Neural cell (in vitro differentiated cells): ENCODE measurements around the gene SKIC8. TPM values are rescaled to one million over a fixed set of nuclear protein-coding genes. Genes with fewer than 3 reads are reported as not detected.

Experiments used
- H2AFZ ChIP-seq: fragments of 200-600, 300-800 bp; sonication (generic), shearing (Covaris generic); 2 replicates; pipeline ENCODE4 v1.6.0; 2014; ENCODE audit warnings: low read depth, mild to moderate bottlenecking, antibody characterized with exemption, low read length, moderate library complexity
- H3F3A ChIP-seq: fragments of 200-600 bp; shearing (Covaris generic); 2 replicates; pipeline ENCODE4 v1.6.1; 2016; ENCODE audit warnings: mild to moderate bottlenecking, moderate library complexity, mixed read lengths, antibody characterized with exemption, low read length; ENCODE audit not compliant: insufficient read depth, poor library complexity, severe bottlenecking
- H3K27ac ChIP-seq: fragments of 200-600, 300-800 bp; sonication (generic), shearing (Covaris generic); 2 replicates; pipeline ENCODE4 v1.5.1; 2014; ENCODE audit warnings: mild to moderate bottlenecking, low read length, moderate library complexity
- H3K27me3 ChIP-seq: fragments of 300-800, 200-600 bp; sonication (generic), shearing (Covaris generic); 2 replicates; pipeline ENCODE4 v1.6.0; 2014; ENCODE audit warnings: mild to moderate bottlenecking, low read depth, low read length, moderate library complexity; ENCODE audit not compliant: insufficient read depth
- H3K36me3 ChIP-seq: fragments of 300-800, 200-600 bp; sonication (generic), shearing (Covaris generic); 2 replicates; pipeline ENCODE4 v1.5.1; 2014; ENCODE audit warnings: mild to moderate bottlenecking, antibody characterized with exemption, low read length, moderate library complexity; ENCODE audit not compliant: insufficient read depth
- H3K4me2 ChIP-seq: fragments of 300-800, 200-600 bp; sonication (generic), shearing (Covaris generic); 2 replicates; pipeline ENCODE4 v1.6.0; 2014; ENCODE audit warnings: mild to moderate bottlenecking, low read length
- H3K4me3 ChIP-seq: fragments of 300-800, 200-600 bp; sonication (generic), shearing (Covaris generic); 2 replicates; pipeline ENCODE4 v1.5.1; 2014; ENCODE audit warnings: mild to moderate bottlenecking, low read length, moderate library complexity
- H3K79me2 ChIP-seq: fragments of 200-600 bp; shearing (Covaris generic); replicated peaks from 2 replicates; pipeline ENCODE4 v1.6.0; 2014; ENCODE audit warnings: mild to moderate bottlenecking, low read length, moderate library complexity; ENCODE audit not compliant: insufficient read depth
- H3K9ac ChIP-seq: fragments of 300-800, 200-600 bp; sonication (generic), shearing (Covaris generic); 2 replicates; pipeline ENCODE4 v1.6.1; 2016; ENCODE audit warnings: mild to moderate bottlenecking, low read length, mixed read lengths
- H3K9me2 ChIP-seq: fragments of 200-600 bp; shearing (Covaris generic); 2 replicates; pipeline ENCODE4 v1.6.1; 2016; ENCODE audit warnings: mild to moderate bottlenecking, low read length, mixed read lengths; ENCODE audit not compliant: insufficient read depth
- H3K9me3 ChIP-seq: fragments of 200-600, 300-800 bp; sonication (generic), shearing (Covaris generic); 2 replicates; pipeline ENCODE4 v1.6.1; 2016; ENCODE audit warnings: mild to moderate bottlenecking, mixed run types, low read length, moderate library complexity, mixed read lengths
- H4K20me1 ChIP-seq: fragments of 200-600 bp; shearing (Covaris generic); 2 replicates; pipeline ENCODE4 v1.6.1; 2016; ENCODE audit warnings: mild to moderate bottlenecking, mixed run types; ENCODE audit not compliant: insufficient read depth
- CTCF ChIP-seq: fragments of 450-650 bp; IDR thresholded peaks from 2 replicates; pipeline ENCODE4 v1.5.1; 2014; ENCODE audit warnings: antibody characterized with exemption, mild to moderate bottlenecking, moderate library complexity; ENCODE audit not compliant: poor library complexity, severe bottlenecking
- EP300 ChIP-seq: fragments of 450-650 bp; conservative IDR thresholded peaks from 2 replicates; pipeline ENCODE4 v1.6.1; 2014; ENCODE audit warnings: antibody characterized with exemption, mild to moderate bottlenecking, moderate library complexity; ENCODE audit not compliant: poor library complexity, severe bottlenecking
- EZH2 ChIP-seq: fragments of 200-600, 300-800 bp; shearing (Covaris generic), sonication (generic); IDR thresholded peaks from 2 replicates; pipeline ENCODE4 v1.6.1; 2014; ENCODE audit warnings: antibody characterized with exemption, low read length, borderline replicate concordance, mild to moderate bottlenecking; ENCODE audit not compliant: insufficient read depth, poor library complexity, severe bottlenecking
- MXI1 ChIP-seq: fragments of 450-650 bp; conservative IDR thresholded peaks from 2 replicates; pipeline ENCODE4 v1.6.1; 2014; ENCODE audit warnings: antibody characterized with exemption, mild to moderate bottlenecking; ENCODE audit not compliant: poor library complexity, severe bottlenecking
- POLR2AphosphoS5 ChIP-seq: IDR thresholded peaks from 2 replicates; pipeline ENCODE4 v1.6.1; 2012
- RAD21 ChIP-seq: fragments of 450-650 bp; conservative IDR thresholded peaks from 2 replicates; pipeline ENCODE4 v1.6.1; 2014; ENCODE audit warnings: antibody characterized with exemption, mild to moderate bottlenecking, moderate library complexity
- SMC3 ChIP-seq: fragments of 450-650 bp; conservative IDR thresholded peaks from 2 replicates; pipeline ENCODE4 v1.6.1; 2014; ENCODE audit warnings: antibody characterized with exemption, mild to moderate bottlenecking, moderate library complexity; ENCODE audit not compliant: poor library complexity
- TAF1 ChIP-seq: IDR thresholded peaks from 2 replicates; pipeline ENCODE4 v1.6.1; 2012; ENCODE audit warnings: low read depth
- polyA plus RNA-seq: library from polyadenylated mRNA; depleted of rRNA; stranded (reverse); fragments of >200 nt; gene quantifications from 2 replicates; pipeline ENCODE4 v1.2.3, GENCODE V29; 2014
- TF ChIP-seq, protein P1 (sequence below): IDR thresholded peaks from 2 replicates; pipeline ENCODE4 v1.6.1; 2012; ENCODE audit warnings: borderline replicate concordance

Gene SKIC8
- polyA plus RNA-seq, 1 donor from 2014 or later, result 170 TPM

GRCh38 chr15:78261062-78261461 lies 38.3 kb downstream of the SKIC8 start:
- Histone ChIP-seq H3K36me3 (no peaks in the 10 kb centered on the region), H2AFZ (no peak overlapping the region), H3K9me3 (no peaks in the 10 kb centered on the region), H4K20me1 (no peaks in the 10 kb centered on the region), H3K27ac (no peak overlapping the region), H3K4me2 (no peak overlapping the region), H3F3A (no peaks in the 10 kb centered on the region), H3K9me2 (no peaks in the 10 kb centered on the region), H3K27me3 (peaks cover 15% of the 10 kb centered on the region), H3K79me2 (no peaks in the 10 kb centered on the region), H3K9ac (no peak overlapping the region), H3K4me3 (no peak overlapping the region)
- TF ChIP-seq CTCF, result no peak
- TF ChIP-seq EZH2, result no peak
- TF ChIP-seq EP300, result no peak
- no peak for TF ChIP-seq MXI1
- no peak for TF ChIP-seq POLR2AphosphoS5

DNA sequence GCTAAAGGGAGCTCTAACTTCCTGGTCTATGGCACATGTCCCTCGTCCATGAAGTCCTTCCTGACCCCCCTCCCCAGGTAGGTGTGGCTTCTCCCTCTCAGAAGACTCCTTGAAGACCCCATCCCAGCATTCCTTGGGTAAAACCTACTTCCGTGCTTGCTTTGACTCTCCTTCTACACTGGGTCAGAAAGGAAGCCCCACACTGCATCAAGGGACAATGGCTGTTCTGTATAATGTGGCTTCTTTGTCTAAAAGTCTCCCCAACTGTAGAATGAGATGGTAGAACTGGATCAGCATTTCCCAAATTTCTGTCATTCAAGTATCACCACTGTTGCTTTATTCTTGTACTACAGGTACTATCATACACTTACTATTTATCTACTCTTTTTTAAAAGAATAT lies 38.9 kb downstream of the SKIC8 start:
- Histone ChIP-seq H3K9me2 (no peaks in the 10 kb centered on the region), H3K4me3 (no peak overlapping the region), H3K27me3 (peaks cover 9% of the 10 kb centered on the region), H3K36me3 (no peaks in the 10 kb centered on the region), H4K20me1 (no peaks in the 10 kb centered on the region), H3F3A (no peaks in the 10 kb centered on the region), H3K4me2 (no peak overlapping the region), H3K9me3 (no peaks in the 10 kb centered on the region), H3K9ac (no peak overlapping the region), H2AFZ (no peak overlapping the region), H3K27ac (no peak overlapping the region), H3K79me2 (no peaks in the 10 kb centered on the region)
- TF ChIP-seq EP300 (no peak), CTCF (no peak), MXI1 (no peak), POLR2AphosphoS5 (no peak), EZH2 (no peak), SMC3 (no peak), RAD21 (no peak), TAF1 (no peak)
- TF ChIP-seq, protein P1, sequence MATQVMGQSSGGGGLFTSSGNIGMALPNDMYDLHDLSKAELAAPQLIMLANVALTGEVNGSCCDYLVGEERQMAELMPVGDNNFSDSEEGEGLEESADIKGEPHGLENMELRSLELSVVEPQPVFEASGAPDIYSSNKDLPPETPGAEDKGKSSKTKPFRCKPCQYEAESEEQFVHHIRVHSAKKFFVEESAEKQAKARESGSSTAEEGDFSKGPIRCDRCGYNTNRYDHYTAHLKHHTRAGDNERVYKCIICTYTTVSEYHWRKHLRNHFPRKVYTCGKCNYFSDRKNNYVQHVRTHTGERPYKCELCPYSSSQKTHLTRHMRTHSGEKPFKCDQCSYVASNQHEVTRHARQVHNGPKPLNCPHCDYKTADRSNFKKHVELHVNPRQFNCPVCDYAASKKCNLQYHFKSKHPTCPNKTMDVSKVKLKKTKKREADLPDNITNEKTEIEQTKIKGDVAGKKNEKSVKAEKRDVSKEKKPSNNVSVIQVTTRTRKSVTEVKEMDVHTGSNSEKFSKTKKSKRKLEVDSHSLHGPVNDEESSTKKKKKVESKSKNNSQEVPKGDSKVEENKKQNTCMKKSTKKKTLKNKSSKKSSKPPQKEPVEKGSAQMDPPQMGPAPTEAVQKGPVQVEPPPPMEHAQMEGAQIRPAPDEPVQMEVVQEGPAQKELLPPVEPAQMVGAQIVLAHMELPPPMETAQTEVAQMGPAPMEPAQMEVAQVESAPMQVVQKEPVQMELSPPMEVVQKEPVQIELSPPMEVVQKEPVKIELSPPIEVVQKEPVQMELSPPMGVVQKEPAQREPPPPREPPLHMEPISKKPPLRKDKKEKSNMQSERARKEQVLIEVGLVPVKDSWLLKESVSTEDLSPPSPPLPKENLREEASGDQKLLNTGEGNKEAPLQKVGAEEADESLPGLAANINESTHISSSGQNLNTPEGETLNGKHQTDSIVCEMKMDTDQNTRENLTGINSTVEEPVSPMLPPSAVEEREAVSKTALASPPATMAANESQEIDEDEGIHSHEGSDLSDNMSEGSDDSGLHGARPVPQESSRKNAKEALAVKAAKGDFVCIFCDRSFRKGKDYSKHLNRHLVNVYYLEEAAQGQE, result no peak
